ENCODE results near the gene PCNX2. TPM values are rescaled to one million over a fixed set of nuclear protein-coding genes. Genes with fewer than 3 reads are reported as not detected.

The PCNX2 gene
- total RNA-seq, 2 donors from 2014 or later = 23.9 to 39.1 TPM

GRCh38 chr1:232988572-232989040 is 306.9 kb downstream of the PCNX2 start:
- WGBS, 2 experiments (ENCODE audit: insufficient coverage in 1 of 2, insufficient read length in 1 of 2) = 90 to 94% methylated on average over 6 to 8 of the region's 8 CpGs
- TF ChIP-seq CTCF (conservative IDR thresholded peaks at IDR 0.05) = no peak
- Histone ChIP-seq H3K4me3 (ENCODE audit: low read length) (no peak overlapping the region), H3K9ac (ENCODE audit: extremely low read depth, low read length, poor library complexity, severe bottlenecking) (no peak overlapping the region), H3K9me3 (ENCODE audit: control insufficient read depth, low read length) (peaks cover 10% of the 10 kb centered on the region), H3K4me1 (ENCODE audit: control insufficient read depth, insufficient read depth, low read length) (no peaks in the 10 kb centered on the region), H3K27me3 (ENCODE audit: control insufficient read depth, insufficient read depth, low read length, poor library complexity, severe bottlenecking) (no peaks in the 10 kb centered on the region), H3K36me3 (ENCODE audit: control insufficient read depth, insufficient read depth, low read length) (no peaks in the 10 kb centered on the region), H3K27ac (ENCODE audit: low read depth, low read length) (no peak overlapping the region)
- H3K4me3 Mint-ChIP-seq = no peak overlapping the region
- H3K9me3 Mint-ChIP-seq = peaks cover 16% of the 10 kb centered on the region
- peaks cover 38% of the 10 kb centered on the region for H3K36me3 Mint-ChIP-seq (ENCODE audit: low read depth)
- no peak for DNase-seq
- H3K4me1 Mint-ChIP-seq = no peaks in the 10 kb centered on the region
- peaks cover 2% of the 10 kb centered on the region for H3K27me3 Mint-ChIP-seq (ENCODE audit: insufficient read depth)
- no peak overlapping the region for H3K27ac Mint-ChIP-seq

GRCh38 chr1:232987774-232988140 is 307.8 kb downstream of the PCNX2 start:
- peaks cover 1% of the 10 kb centered on the region for H3K9me3 ChIP-seq (ENCODE audit: control insufficient read depth, low read length)
- H3K27me3 ChIP-seq (ENCODE audit: control insufficient read depth, insufficient read depth, low read length, poor library complexity, severe bottlenecking) = no peaks in the 10 kb centered on the region
- Mint-ChIP-seq H3K4me3 (no peak overlapping the region), H3K9me3 (peaks cover 8% of the 10 kb centered on the region), H3K36me3 (ENCODE audit: low read depth) (peaks cover 29% of the 10 kb centered on the region), H3K4me1 (no peaks in the 10 kb centered on the region), H3K27me3 (ENCODE audit: insufficient read depth) (no peaks in the 10 kb centered on the region), H3K27ac (no peak overlapping the region)
- no peaks in the 10 kb centered on the region for H3K36me3 ChIP-seq (ENCODE audit: control insufficient read depth, insufficient read depth, low read length)
- H3K4me3 ChIP-seq (ENCODE audit: low read length) = no peak overlapping the region
- 93 to 100% methylated on average over 2 to 13 of the region's 13 CpGs for WGBS, 2 experiments (ENCODE audit: insufficient coverage in 1 of 2, insufficient read length in 1 of 2)
- H3K27ac ChIP-seq (ENCODE audit: low read depth, low read length) = no peak overlapping the region
- TF ChIP-seq CTCF (conservative IDR thresholded peaks at IDR 0.05) = no peak
- H3K4me1 ChIP-seq (ENCODE audit: control insufficient read depth, insufficient read depth, low read length) = no peaks in the 10 kb centered on the region
- peak; percentile 35 for DNase-seq
- H3K9ac ChIP-seq (ENCODE audit: extremely low read depth, low read length, poor library complexity, severe bottlenecking) = no peak overlapping the region

- Histone ChIP-seq H3K4me1 (ENCODE audit: control insufficient read depth, insufficient read depth, low read length) (no peaks in the 10 kb centered on the region), H3K27ac (ENCODE audit: low read depth, low read length) (no peak overlapping the region), H3K9ac (ENCODE audit: extremely low read depth, low read length, poor library complexity, severe bottlenecking) (no peak overlapping the region), H3K9me3 (ENCODE audit: control insufficient read depth, low read length) (no peaks in the 10 kb centered on the region), H3K36me3 (ENCODE audit: control insufficient read depth, insufficient read depth, low read length) (no peaks in the 10 kb centered on the region), H3K27me3 (ENCODE audit: control insufficient read depth, insufficient read depth, low read length, poor library complexity, severe bottlenecking) (no peaks in the 10 kb centered on the region), H3K4me3 (ENCODE audit: low read length) (no peak overlapping the region)
- Mint-ChIP-seq H3K4me3 (no peak overlapping the region), H3K36me3 (ENCODE audit: low read depth) (peaks cover 24% of the 10 kb centered on the region), H3K27ac (no peak overlapping the region), H3K9me3 (peaks cover 2% of the 10 kb centered on the region), H3K27me3 (ENCODE audit: insufficient read depth) (no peaks in the 10 kb centered on the region), H3K4me1 (no peaks in the 10 kb centered on the region)
- no peak for DNase-seq
- 93 to 98% methylated on average over 6 to 11 of the region's 11 CpGs for WGBS, 2 experiments (ENCODE audit: insufficient coverage in 1 of 2, insufficient read length in 1 of 2)
- no peak for TF ChIP-seq CTCF (conservative IDR thresholded peaks at IDR 0.05)
Observed at GRCh38 chr1:232987046-232987773, 308.3 kb downstream of the PCNX2 start.

Data from endodermal cell (in vitro differentiated cells).